Liver (tissue), 9 donors: ENCODE results near the gene FLNB. TPM values are rescaled to one million over a fixed set of nuclear protein-coding genes. Genes with fewer than 3 reads are reported as not detected.
A peak's percentile ranks its signal among the peaks of the same experiment; 100 is the strongest.

Experiments
- DNase-seq: peaks from one replicate; pipeline ENCODE4 v3.0.0-alpha.2; 2017; ENCODE audit warnings: low spot score
- H3K27ac ChIP-seq, 2 donors: one replicate each; pipeline ENCODE4 v1.7.0; 2013; ENCODE audit warnings: inconsistent platforms in 2 of 2, low read length in 2 of 2, control low read depth in 1 of 2, low read depth in 1 of 2, mild to moderate bottlenecking in 1 of 2
- H3K27me3 ChIP-seq, 4 donors: one replicate each; pipeline versions ENCODE4 v1.6.1 to v1.7.0; 2013; ENCODE audit warnings: low read length in 3 of 4, inconsistent platforms in 1 of 4, mild to moderate bottlenecking in 1 of 4, moderate library complexity in 1 of 4; ENCODE audit not compliant: control insufficient read depth in 4 of 4, insufficient read depth in 4 of 4
- H3K36me3 ChIP-seq, 4 donors: one replicate each; pipeline versions ENCODE4 v1.6.1 to v1.7.0; 2013; ENCODE audit warnings: low read length in 3 of 4, mild to moderate bottlenecking in 3 of 4, low read depth in 1 of 4, moderate library complexity in 1 of 4; ENCODE audit not compliant: control insufficient read depth in 4 of 4, insufficient read depth in 3 of 4
- H3K4me1 ChIP-seq, 4 donors: one replicate each; pipeline versions ENCODE4 v1.6.1 to v1.7.0; 2013; ENCODE audit warnings: low read length in 3 of 4, mild to moderate bottlenecking in 3 of 4, moderate library complexity in 1 of 4; ENCODE audit not compliant: control insufficient read depth in 4 of 4, insufficient read depth in 4 of 4
- H3K4me3 ChIP-seq, 3 donors: one replicate each; pipeline versions ENCODE4 v1.6.1 to v1.7.0; 2013; ENCODE audit warnings: low read length in 3 of 3, control low read depth in 1 of 3, low read depth in 1 of 3, mild to moderate bottlenecking in 1 of 3
- H3K9ac ChIP-seq, 2 donors: one replicate each; pipeline ENCODE4 v1.7.0; 2013; ENCODE audit warnings: low read length in 2 of 2, mild to moderate bottlenecking in 2 of 2, moderate library complexity in 2 of 2, control low read depth in 1 of 2, low read depth in 1 of 2
- H3K9me3 ChIP-seq, 4 donors: one replicate each; pipeline versions ENCODE4 v1.6.1 to v1.7.0; 2013; ENCODE audit warnings: low read length in 3 of 4; ENCODE audit not compliant: control insufficient read depth in 4 of 4
- ATF3 ChIP-seq: IDR thresholded peaks from 2 replicates; pipeline ENCODE4 v1.6.1; 2016; ENCODE audit warnings: antibody characterized with exemption
- CTCF ChIP-seq: fragments of 150-350 bp; IDR thresholded peaks from 2 replicates; pipeline ENCODE4 v1.5.1; 2017; ENCODE audit warnings: improper control_type of control experiment, low read depth, low read length; ENCODE audit not compliant: missing input control
- EGR1 ChIP-seq, 2 donors: IDR thresholded peaks; 2 replicates each; pipeline ENCODE4 v1.6.1; 2016 to 2018; ENCODE audit warnings: antibody characterized with exemption in 2 of 2, low read depth in 2 of 2
- FOXA1 ChIP-seq: IDR thresholded peaks from 2 replicates; pipeline ENCODE4 v1.6.1; 2016; ENCODE audit warnings: antibody characterized with exemption
- FOXA2 ChIP-seq: IDR thresholded peaks from 2 replicates; pipeline ENCODE4 v1.6.1; 2016; ENCODE audit warnings: antibody characterized with exemption
- GABPA ChIP-seq, 2 donors: IDR thresholded peaks in 1 of 2; conservative IDR thresholded peaks in 1 of 2; 2 replicates each; pipeline ENCODE4 v1.6.1; 2016; ENCODE audit warnings: antibody characterized with exemption in 2 of 2, mild to moderate bottlenecking in 1 of 2, moderate library complexity in 1 of 2
- HNF4A ChIP-seq, 2 donors: conservative IDR thresholded peaks; 2 replicates each; pipeline ENCODE4 v1.6.1; 2016; ENCODE audit warnings: antibody characterized with exemption in 2 of 2, mild to moderate bottlenecking in 2 of 2
- HNF4G ChIP-seq: IDR thresholded peaks from 2 replicates; pipeline ENCODE4 v1.6.1; 2016; ENCODE audit warnings: antibody characterized with exemption
- JUND ChIP-seq, 2 donors: IDR thresholded peaks; 2 replicates each; pipeline ENCODE4 v1.6.1; 2016; ENCODE audit warnings: antibody characterized with exemption in 2 of 2
- MAX ChIP-seq: IDR thresholded peaks from 2 replicates; pipeline ENCODE4 v1.6.1; 2016; ENCODE audit warnings: antibody characterized with exemption
- RAD21 ChIP-seq, 2 donors: IDR thresholded peaks; 2 replicates each; pipeline ENCODE4 v1.6.1; 2016; ENCODE audit warnings: antibody characterized with exemption in 2 of 2, mild to moderate bottlenecking in 2 of 2
- REST ChIP-seq: IDR thresholded peaks from 2 replicates; pipeline ENCODE4 v1.6.1; 2016; ENCODE audit warnings: antibody characterized with exemption, mild to moderate bottlenecking
- RXRA ChIP-seq, 2 donors: IDR thresholded peaks; 2 replicates each; pipeline ENCODE4 v1.6.1; 2017 to 2018; ENCODE audit warnings: antibody characterized with exemption in 2 of 2, mild to moderate bottlenecking in 1 of 2
- TAF1 ChIP-seq: conservative IDR thresholded peaks from 2 replicates; pipeline ENCODE4 v1.6.1; 2016; ENCODE audit warnings: antibody characterized with exemption, mild to moderate bottlenecking
- YY1 ChIP-seq: IDR thresholded peaks from 2 replicates; pipeline ENCODE4 v1.6.1; 2016; ENCODE audit warnings: antibody characterized with exemption, mild to moderate bottlenecking
- ZBTB33 ChIP-seq: IDR thresholded peaks from 2 replicates; pipeline ENCODE4 v1.6.1; 2016; ENCODE audit warnings: antibody characterized with exemption
- WGBS: extraction: QIAGEN DNeasy Blood & Tissue Kit; methylation state at CpG from one replicate; pipeline ENCODE4 v1.1.7; 2013; 5-methylcytosine and 5-hydroxymethylcytosine counted together
- polyA plus RNA-seq, 2 donors: library from polyadenylated mRNA; stranded (reverse) in 1 of 2; unstranded in 1 of 2; fragments of 200-250 nt in 1 of 2; fragments of >200 nt in 1 of 2; fragmentation: Nextera tagmentation in 1 of 2; extraction: Ambion mirVana in 1 of 2; gene quantifications; one replicate each; pipeline versions ENCODE4 v1.2.1 to v1.2.3, GENCODE V29; 2013 to 2015
- total RNA-seq, 2 donors: library from RNA; depleted of rRNA; stranded (reverse); fragments of >200 nt; gene quantifications; one replicate each; pipeline ENCODE4 v1.2.3, GENCODE V29; 2014
- donor health status: healthy.
- donor health status: healthy.
- donor health status: healthy.
- donor health status: healthy.
- donor health status: healthy.

FLNB gene
- total and polyA plus RNA-seq, 4 donors, result 22.9 to 124 (median 44.3) TPM

- Histone ChIP-seq H3K9me3 (no peaks in the 10 kb centered on the region), H3K27me3 (no peaks in the 10 kb centered on the region), H3K9ac (no peak overlapping the region), H3K27ac (peak overlapping the region; percentile 29 to 45), H3K4me3 (no peak overlapping the region), H3K4me1 (peaks cover 2 to 20% (median 12%) of the 10 kb centered on the region in 4 donors), H3K36me3 (no peaks in the 10 kb centered on the region)
- TF ChIP-seq EGR1 (IDR thresholded peaks at IDR 0.05; ENCODE audit: low read depth in 2 of 2), result no peak
- no peak for TF ChIP-seq REST
- no peak for TF ChIP-seq FOXA1
- no peak for TF ChIP-seq TAF1
- TF ChIP-seq MAX, result no peak
- TF ChIP-seq JUND (IDR thresholded peaks at IDR 0.05), result no peak
- TF ChIP-seq CTCF, result no peak
- 70% methylated on average over 5 of the region's 5 CpGs for WGBS
- no peak for DNase-seq
These were observed 198.3 kb downstream of the FLNB start for GRCh38 chr3:58206406-58207011.

GRCh38 chr3:58207954-58208353 lies 199.7 kb downstream of the FLNB start:
- no peak for TF ChIP-seq RXRA (IDR thresholded peaks at IDR 0.05)
- TF ChIP-seq EGR1 (IDR thresholded peaks at IDR 0.05; ENCODE audit: low read depth in 2 of 2), result no peak
- TF ChIP-seq TAF1, result no peak
- TF ChIP-seq RAD21 (IDR thresholded peaks at IDR 0.05), result no peak
- no peak for TF ChIP-seq HNF4G
- no peak for TF ChIP-seq YY1
- no peak for TF ChIP-seq CTCF
- TF ChIP-seq FOXA2, result no peak
- TF ChIP-seq GABPA (IDR thresholded peaks at IDR 0.05 in 1 of 2, conservative IDR thresholded peaks at IDR 0.05 in 1 of 2), result no peak
- TF ChIP-seq REST, result no peak
- TF ChIP-seq HNF4A (conservative IDR thresholded peaks at IDR 0.05), result no peak
- no peak for TF ChIP-seq ZBTB33
- TF ChIP-seq ATF3, result no peak
- Histone ChIP-seq H3K9ac (no peak overlapping the region), H3K9me3 (no peaks in the 10 kb centered on the region), H3K4me1 (peaks cover 2 to 20% (median 12%) of the 10 kb centered on the region in 4 donors), H3K36me3 (no peaks in the 10 kb centered on the region), H3K4me3 (no peak overlapping the region), H3K27ac (no peak overlapping the region), H3K27me3 (no peaks in the 10 kb centered on the region)
- no peak for DNase-seq
- 87% methylated on average over 4 of the region's 4 CpGs for whole genome bisulfite sequencing
